DOHH2 (cell line): ENCODE measurements around the gene STOML3.

Source experiments
- H3F3A ChIP-seq: fragments of 200-600 bp; sonication (generic), shearing (Covaris generic); 2 replicates; pipeline ENCODE4 v1.6.0; 2016; ENCODE audit warnings: antibody characterized with exemption, mild to moderate bottlenecking; ENCODE audit not compliant: control insufficient read depth, insufficient read depth
- H3K27ac ChIP-seq: fragments of 200-600 bp; sonication (generic); 2 replicates; pipeline ENCODE4 v1.5.1; 2014; ENCODE audit warnings: low read depth, mild to moderate bottlenecking, low read length, moderate library complexity
- H3K27me3 ChIP-seq: fragments of 200-600 bp; sonication (generic); 2 replicates; pipeline ENCODE4 v1.6.1; 2014; ENCODE audit warnings: mild to moderate bottlenecking, low read length, mixed read lengths; ENCODE audit not compliant: control insufficient read depth
- H3K36me3 ChIP-seq: fragments of 200-600 bp; sonication (generic); 2 replicates; pipeline ENCODE4 v1.6.1; 2014; ENCODE audit warnings: mild to moderate bottlenecking, low read length, moderate library complexity, mixed read lengths; ENCODE audit not compliant: control insufficient read depth
- H3K4me1 ChIP-seq: fragments of 200-600 bp; sonication (generic); 2 replicates; pipeline ENCODE4 v1.6.1; 2014; ENCODE audit warnings: mild to moderate bottlenecking, low read length, mixed read lengths; ENCODE audit not compliant: control insufficient read depth
- H3K4me2 ChIP-seq: fragments of 200-600 bp; sonication (generic); 2 replicates; pipeline ENCODE4 v1.6.0; 2014; ENCODE audit warnings: mild to moderate bottlenecking, low read length, moderate library complexity
- H3K4me3 ChIP-seq: fragments of 200-600 bp; sonication (generic); 2 replicates; pipeline ENCODE4 v1.5.1; 2014; ENCODE audit warnings: mild to moderate bottlenecking, low read length, mixed read lengths
- H3K79me2 ChIP-seq: fragments of 200-600 bp; sonication (generic); 2 replicates; pipeline ENCODE4 v1.6.1; 2014; ENCODE audit warnings: mild to moderate bottlenecking, low read length, mixed read lengths; ENCODE audit not compliant: control insufficient read depth
- H3K9me2 ChIP-seq: fragments of 200-600 bp; sonication (generic); replicated peaks from 2 replicates; pipeline ENCODE4 v1.6.1; 2014; ENCODE audit warnings: mild to moderate bottlenecking, low read length, mixed read lengths; ENCODE audit not compliant: control insufficient read depth
- H3K9me3 ChIP-seq: fragments of 200-600 bp; sonication (generic); 2 replicates; pipeline ENCODE4 v1.6.1; 2014; ENCODE audit warnings: antibody characterized with exemption, low read length, mixed read lengths; ENCODE audit not compliant: control insufficient read depth, insufficient read depth
- H4K20me1 ChIP-seq: fragments of 200-600 bp; sonication (generic); 2 replicates; pipeline ENCODE4 v1.6.0; 2014; ENCODE audit warnings: low read depth, mild to moderate bottlenecking, antibody characterized with exemption, low read length, moderate library complexity; ENCODE audit not compliant: control insufficient read depth, insufficient read depth
- EZH2phosphoT487 ChIP-seq: fragments of 200-600 bp; sonication (generic); IDR thresholded peaks from 2 replicates; pipeline ENCODE4 v1.6.1; 2017; ENCODE audit warnings: borderline replicate concordance, mild to moderate bottlenecking, antibody characterized with exemption, low read length, moderate library complexity, mixed read lengths
- TF ChIP-seq, protein P1 (sequence below): fragments of 200-600 bp; sonication (generic); IDR thresholded peaks from one replicate; pipeline ENCODE4 v1.5.1; 2014; ENCODE audit warnings: antibody characterized with exemption, mild to moderate bottlenecking, low read depth, low read length; ENCODE audit not compliant: poor library complexity, severe bottlenecking

STOML3 gene

DNA sequence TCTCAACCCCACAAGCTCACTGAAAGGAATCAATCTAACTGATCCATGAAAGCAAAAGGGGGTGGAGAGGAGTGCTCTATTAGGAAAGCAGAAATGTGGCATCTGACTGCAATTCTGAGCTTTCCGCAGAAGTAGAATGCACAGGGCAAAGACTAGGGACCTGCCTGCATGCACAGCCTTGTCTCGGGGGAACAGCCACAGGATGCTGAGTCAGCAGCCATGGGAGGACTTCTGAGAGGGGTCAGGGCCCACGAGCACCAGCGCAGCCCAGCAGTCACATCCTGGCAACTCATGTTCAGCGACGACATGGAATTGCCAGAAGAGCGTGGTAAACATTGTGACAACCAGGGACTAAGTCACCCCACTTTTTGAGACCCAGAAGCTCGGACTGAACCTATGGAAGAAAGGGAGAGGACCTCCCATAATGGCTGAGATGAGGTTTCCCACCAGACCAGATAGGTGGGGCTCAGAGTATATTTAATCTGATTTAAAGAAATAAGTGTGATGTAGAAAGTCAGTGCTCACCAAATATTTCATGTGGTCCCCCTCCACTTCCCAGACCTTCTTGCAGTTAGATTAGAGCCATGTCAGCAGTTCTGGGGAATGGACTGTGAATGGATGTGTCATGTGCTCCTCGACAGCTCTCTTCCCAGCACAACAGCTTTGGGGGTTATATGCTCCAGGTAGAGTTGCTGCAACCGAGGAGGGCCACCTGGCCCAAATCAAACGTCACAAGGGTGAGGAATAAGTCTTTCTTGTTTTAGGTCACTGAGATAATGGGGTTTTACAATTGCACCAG, 32.6 kb downstream of the STOML3 start:
- H3K9me2 ChIP-seq, result no peaks in the 10 kb centered on the region
- no peak overlapping the region for H3K4me2 ChIP-seq
- TF ChIP-seq EZH2phosphoT487, result no peak
- TF ChIP-seq, protein P1, sequence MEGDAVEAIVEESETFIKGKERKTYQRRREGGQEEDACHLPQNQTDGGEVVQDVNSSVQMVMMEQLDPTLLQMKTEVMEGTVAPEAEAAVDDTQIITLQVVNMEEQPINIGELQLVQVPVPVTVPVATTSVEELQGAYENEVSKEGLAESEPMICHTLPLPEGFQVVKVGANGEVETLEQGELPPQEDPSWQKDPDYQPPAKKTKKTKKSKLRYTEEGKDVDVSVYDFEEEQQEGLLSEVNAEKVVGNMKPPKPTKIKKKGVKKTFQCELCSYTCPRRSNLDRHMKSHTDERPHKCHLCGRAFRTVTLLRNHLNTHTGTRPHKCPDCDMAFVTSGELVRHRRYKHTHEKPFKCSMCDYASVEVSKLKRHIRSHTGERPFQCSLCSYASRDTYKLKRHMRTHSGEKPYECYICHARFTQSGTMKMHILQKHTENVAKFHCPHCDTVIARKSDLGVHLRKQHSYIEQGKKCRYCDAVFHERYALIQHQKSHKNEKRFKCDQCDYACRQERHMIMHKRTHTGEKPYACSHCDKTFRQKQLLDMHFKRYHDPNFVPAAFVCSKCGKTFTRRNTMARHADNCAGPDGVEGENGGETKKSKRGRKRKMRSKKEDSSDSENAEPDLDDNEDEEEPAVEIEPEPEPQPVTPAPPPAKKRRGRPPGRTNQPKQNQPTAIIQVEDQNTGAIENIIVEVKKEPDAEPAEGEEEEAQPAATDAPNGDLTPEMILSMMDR, result no peak
- no peaks in the 10 kb centered on the region for H3F3A ChIP-seq
- H3K4me1 ChIP-seq, result no peaks in the 10 kb centered on the region
- no peaks in the 10 kb centered on the region for H3K27me3 ChIP-seq
- no peaks in the 10 kb centered on the region for H4K20me1 ChIP-seq
- H3K79me2 ChIP-seq, result no peaks in the 10 kb centered on the region
- H3K4me3 ChIP-seq, result no peak overlapping the region
- H3K36me3 ChIP-seq, result no peaks in the 10 kb centered on the region
- no peaks in the 10 kb centered on the region for H3K9me3 ChIP-seq
- H3K27ac ChIP-seq, result no peak overlapping the region

DNA sequence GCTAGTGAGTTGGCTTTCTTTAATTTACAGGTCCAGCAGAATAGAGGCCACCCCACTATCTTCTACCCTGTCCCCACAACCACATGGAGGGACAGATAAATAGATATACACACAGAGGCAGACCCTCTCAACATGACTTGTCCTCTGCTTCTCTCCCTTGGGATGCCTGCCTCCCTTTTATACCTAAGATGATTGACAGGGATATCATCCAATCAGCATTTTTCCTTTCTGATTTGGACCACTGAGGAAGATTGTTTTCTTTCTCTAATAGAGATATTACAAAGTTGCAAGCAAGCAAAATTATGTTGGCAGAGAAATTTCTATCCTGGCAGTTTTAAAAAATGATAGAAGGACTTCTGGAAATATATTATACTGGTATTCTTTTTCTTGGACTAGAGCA, 35.8 kb downstream of the STOML3 start:
- Histone ChIP-seq H3K27ac (no peak overlapping the region), H3F3A (no peaks in the 10 kb centered on the region), H3K9me3 (no peaks in the 10 kb centered on the region), H3K27me3 (no peaks in the 10 kb centered on the region), H3K4me3 (no peak overlapping the region), H3K79me2 (no peaks in the 10 kb centered on the region), H3K9me2 (no peaks in the 10 kb centered on the region), H3K36me3 (no peaks in the 10 kb centered on the region), H3K4me1 (no peaks in the 10 kb centered on the region), H3K4me2 (no peak overlapping the region), H4K20me1 (no peaks in the 10 kb centered on the region)
- TF ChIP-seq, protein P1, result no peak
- no peak for TF ChIP-seq EZH2phosphoT487

DNA sequence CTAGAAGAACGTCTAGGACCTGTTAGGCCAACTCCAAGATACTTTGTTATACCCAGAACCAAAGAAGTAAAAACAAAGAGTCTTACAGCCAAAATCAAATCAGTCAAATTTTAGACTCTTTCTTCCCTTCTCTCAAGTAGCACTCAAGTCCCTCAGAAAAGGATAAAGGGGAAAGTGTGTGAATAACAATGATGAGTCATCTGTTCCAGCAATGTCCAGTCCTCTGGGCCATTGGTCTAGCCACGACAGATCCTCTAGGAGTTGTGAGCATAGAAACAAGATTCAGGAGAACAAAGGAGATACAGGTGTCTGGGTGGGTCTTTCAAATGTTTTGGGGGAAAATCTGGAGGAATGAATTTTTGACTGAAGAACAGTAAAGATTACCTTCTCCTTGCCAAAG, 36.3 kb downstream of the STOML3 start:
- Histone ChIP-seq H3K27me3 (no peaks in the 10 kb centered on the region), H3K4me2 (no peak overlapping the region), H3K36me3 (no peaks in the 10 kb centered on the region), H3K4me3 (no peak overlapping the region), H3K4me1 (no peaks in the 10 kb centered on the region), H4K20me1 (no peaks in the 10 kb centered on the region), H3K27ac (no peak overlapping the region), H3K9me2 (no peaks in the 10 kb centered on the region), H3K79me2 (no peaks in the 10 kb centered on the region), H3F3A (no peaks in the 10 kb centered on the region), H3K9me3 (no peaks in the 10 kb centered on the region)
- no peak for TF ChIP-seq EZH2phosphoT487
- TF ChIP-seq, protein P1, result no peak
